A549 (cell line): ENCODE data around the gene AGBL4. TPM values are rescaled to one million over a fixed set of nuclear protein-coding genes. Genes with fewer than 3 reads are reported as not detected.

Experiments
- ATAC-seq, 2 experiments: fragments of 200-7000 bp in 1 of 2; fragments of >200 bp in 1 of 2; cut with Nextera tagmentation in 1 of 2; cut with Tn5 transposase in 1 of 2; 3 replicates each; pipeline versions ENCODE4 v1.8.0 to v1.9.1; 2018 to 2020; ENCODE audit warnings: mild to moderate bottlenecking in 1 of 2, moderate library complexity in 1 of 2
- CTCF ChIA-PET: fragments of 300-600 bp; sonication (Branson Sonifier 250); formaldehyde crosslinking; extraction: SDS; loops from one replicate; lab custom pipeline; 2021; ENCODE audit warnings: antibody characterized with exemption, inconsistent platforms; lab: Yijun Ruan, JAX
- POLR2A ChIA-PET: fragments of 350-600 bp; formaldehyde crosslinking; extraction: SDS; loops from one replicate; lab custom pipeline; 2021; ENCODE audit warnings: antibody characterized with exemption, inconsistent platforms; lab: Yijun Ruan, JAX
- DNase-seq, 2 experiments: peaks; one replicate each; pipeline versions ENCODE4 v3.0.0 to v3.0.0-alpha.2; 2011 to 2016; ENCODE audit warnings: low read depth in 1 of 2, low spot score in 1 of 2
- FAIRE-seq: peaks from 2 replicates; lab custom pipeline; 2011; peaks lifted over from hg19 to GRCh38; lab: Jason Lieb, UNC
- H3K27ac ChIP-seq, 2 experiments: fragments of >200 bp; sonication (Bioruptor Twin); formaldehyde crosslinking; 3 replicates each; pipeline ENCODE4 v1.5.1; 2016 to 2017
- H3K4me1 ChIP-seq: fragments of >200 bp; sonication (Bioruptor Twin); formaldehyde crosslinking; 3 replicates; pipeline ENCODE4 v1.6.1; 2016
- H3K4me2 ChIP-seq: fragments of >200 bp; sonication (Bioruptor Twin); formaldehyde crosslinking; 3 replicates; pipeline ENCODE4 v1.6.1; 2016
- H3K4me3 ChIP-seq: fragments of >200 bp; sonication (Bioruptor Twin); formaldehyde crosslinking; 3 replicates; pipeline ENCODE4 v1.5.1; 2016
- H3K9me3 ChIP-seq: fragments of >200 bp; sonication (Bioruptor Twin); formaldehyde crosslinking; 3 replicates; pipeline ENCODE4 v1.6.1; 2016
- CBX2 ChIP-seq: fragments of 200-600 bp; sonication (generic); IDR thresholded peaks from 2 replicates; pipeline ENCODE4 v1.6.1; 2016; ENCODE audit warnings: low read depth, mild to moderate bottlenecking, borderline replicate concordance
- CEBPB ChIP-seq, 2 experiments: fragments of >200 bp in 1 of 2; sonication (Bioruptor Twin) in 1 of 2; formaldehyde crosslinking in 1 of 2; IDR thresholded peaks; 2 replicates each; pipeline ENCODE4 v1.6.1; 2012 to 2016
- CHD2 ChIP-seq: fragments of 150-350 bp; IDR thresholded peaks from 2 replicates; pipeline ENCODE4 v1.6.1; 2014; ENCODE audit warnings: low read length; ENCODE audit not compliant: partially characterized antibody
- CTCF ChIP-seq: fragments of >200 bp; sonication (Bioruptor Twin); formaldehyde crosslinking; IDR thresholded peaks from 3 replicates; pipeline ENCODE4 v1.5.1; 2016
- FOXS1 ChIP-seq: fragments of 250-450 bp; sonication (Bioruptor Pico); IDR thresholded peaks from 2 replicates; pipeline ENCODE4 v1.5.0; 2020; ENCODE audit warnings: mild to moderate bottlenecking, moderate library complexity
- GATA3 ChIP-seq: IDR thresholded peaks from 2 replicates; pipeline ENCODE4 v1.6.1; 2012; ENCODE audit warnings: borderline replicate concordance
- HOXA7 ChIP-seq: fragments of 250-450 bp; sonication (Bioruptor Pico); IDR thresholded peaks from 2 replicates; pipeline ENCODE4 v1.5.0; 2020; ENCODE audit warnings: mild to moderate bottlenecking, moderate library complexity
- HOXB13 ChIP-seq: fragments of 250-450 bp; sonication (Bioruptor Pico); IDR thresholded peaks from 2 replicates; pipeline ENCODE4 v1.5.0; 2020; ENCODE audit warnings: low read depth, mild to moderate bottlenecking, moderate library complexity
- JUN ChIP-seq, 2 experiments: fragments of >200 bp; sonication (Bioruptor Twin); formaldehyde crosslinking; IDR thresholded peaks; 2 replicates in 1 of 2; 3 replicates in 1 of 2; pipeline ENCODE4 v1.6.1; 2016 to 2017
- JUNB ChIP-seq: fragments of >200 bp; sonication (Bioruptor Twin); formaldehyde crosslinking; IDR thresholded peaks from 2 replicates; pipeline ENCODE4 v1.6.1; 2016
- KDM1A ChIP-seq: fragments of 200-600 bp; sonication (generic); IDR thresholded peaks from 2 replicates; pipeline ENCODE4 v1.6.1; 2016; ENCODE audit warnings: low read depth, mild to moderate bottlenecking
- NR3C1 ChIP-seq: fragments of >200 bp; sonication (Bioruptor Twin); formaldehyde crosslinking; IDR thresholded peaks from 3 replicates; pipeline ENCODE4 v1.6.1; 2017
- POLR2AphosphoS2 ChIP-seq: conservative IDR thresholded peaks from 2 replicates; pipeline ENCODE4 v1.6.1; 2012; ENCODE audit warnings: low read length, improper control_type of control experiment, inconsistent platforms
- ZC3H11A ChIP-seq: fragments of 450-650 bp; IDR thresholded peaks from 2 replicates; pipeline ENCODE4 v1.6.1; 2014; ENCODE audit warnings: antibody characterized with exemption, mild to moderate bottlenecking
- ZNF302 ChIP-seq: fragments of 250-450 bp; sonication (Bioruptor Pico); IDR thresholded peaks from 2 replicates; pipeline ENCODE4 v1.9.0; 2021; ENCODE audit warnings: inconsistent platforms, mild to moderate bottlenecking, moderate library complexity
- WGBS: methylation state at CpG from one replicate; pipeline ENCODE4 v1.1.6; 2017; ENCODE audit errors: missing lambda C conversion rate; 5-methylcytosine and 5-hydroxymethylcytosine counted together
- polyA plus RNA-seq, 4 experiments: library from polyadenylated mRNA; depleted of rRNA in 3 of 4; stranded (reverse); fragments of >200 nt; fragmentation: RNase III in 1 of 4; extraction: RNeasy Plus Mini Kit Qiagen cat#74134 plus additional on column Dnase treatment in 1 of 4; gene quantifications; 2 replicates in 3 of 4; 3 replicates in 1 of 4; pipeline ENCODE4 v1.2.3, GENCODE V29; 2011 to 2017
- TF ChIP-seq, protein P1 (sequence below): fragments of >200 bp; sonication (Bioruptor Twin); formaldehyde crosslinking; IDR thresholded peaks from 3 replicates; pipeline ENCODE4 v1.6.1; 2016

Gene AGBL4
- polyA plus RNA-seq, 2 of the 4 experiments (the other 2 are of a cell fraction) = not detected

DNA sequence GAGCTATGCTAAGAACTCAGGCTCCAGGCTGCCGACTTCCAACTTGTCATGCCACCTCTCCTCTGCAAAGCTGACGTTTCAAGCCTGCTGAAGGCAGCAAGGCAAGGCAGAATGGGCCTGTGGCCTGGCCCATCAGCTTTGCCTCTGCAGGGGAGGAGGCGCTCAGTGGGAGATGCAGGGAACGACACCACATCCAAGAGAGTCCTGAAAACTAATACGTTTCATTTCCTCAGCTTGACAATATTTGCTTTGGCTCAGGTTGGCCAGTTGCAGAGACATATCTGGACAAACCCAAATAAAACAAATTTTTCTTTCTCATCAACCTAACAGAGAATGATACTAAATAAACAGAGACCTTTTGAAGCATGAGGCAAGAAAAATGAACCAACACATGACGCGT is 1282.4 kb downstream of the AGBL4 start:
- no peak overlapping the region for H3K4me3 ChIP-seq
- no peaks in the 10 kb centered on the region for H3K9me3 ChIP-seq
- H3K27ac ChIP-seq = no peak overlapping the region
- TF ChIP-seq JUNB (peak; percentile 23; the same call in 1 of the 2 replicates), CTCF (no peak)
- H3K4me1 ChIP-seq = peaks cover 15% of the 10 kb centered on the region
- no peak overlapping the region for H3K4me2 ChIP-seq
- ChIA-PET POLR2A (no interaction called here), CTCF (interaction anchor here (1.6 kb wide), 1 partner anchor 64 kb away, joined by 4 read pairs; no protein-coding TSS in a partner anchor)
- no peak for FAIRE-seq
- 21% methylated on average over 5 of the region's 7 CpGs for WGBS
- ATAC-seq = 0 out of 6 replicates have a peak, but pooled peaks of 1 of the 2 experiments have one; percentile 39
- DNase-seq = peak in 1 of 2 experiments; percentile 6

- FAIRE-seq = no peak
- Histone ChIP-seq H3K9me3 (no peaks in the 10 kb centered on the region), H3K27ac (no peak overlapping the region), H3K4me1 (peaks cover 15% of the 10 kb centered on the region), H3K4me2 (no peak overlapping the region), H3K4me3 (no peak overlapping the region)
- DNase-seq = no peak
- POLR2A ChIA-PET = no interaction called here
- TF ChIP-seq CBX2 (no peak), CEBPB (IDR thresholded peaks at IDR 0.05) (no peak), KDM1A (no peak), POLR2AphosphoS2 (no peak)
- TF ChIP-seq, protein P1, sequence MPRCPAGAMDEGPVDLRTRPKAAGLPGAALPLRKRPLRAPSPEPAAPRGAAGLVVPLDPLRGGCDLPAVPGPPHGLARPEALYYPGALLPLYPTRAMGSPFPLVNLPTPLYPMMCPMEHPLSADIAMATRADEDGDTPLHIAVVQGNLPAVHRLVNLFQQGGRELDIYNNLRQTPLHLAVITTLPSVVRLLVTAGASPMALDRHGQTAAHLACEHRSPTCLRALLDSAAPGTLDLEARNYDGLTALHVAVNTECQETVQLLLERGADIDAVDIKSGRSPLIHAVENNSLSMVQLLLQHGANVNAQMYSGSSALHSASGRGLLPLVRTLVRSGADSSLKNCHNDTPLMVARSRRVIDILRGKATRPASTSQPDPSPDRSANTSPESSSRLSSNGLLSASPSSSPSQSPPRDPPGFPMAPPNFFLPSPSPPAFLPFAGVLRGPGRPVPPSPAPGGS = no peak
- CTCF ChIA-PET = interaction anchor here (1.6 kb wide), 1 partner anchor 63 kb away, joined by 4 read pairs; no protein-coding TSS in a partner anchor
- 57% methylated on average over 3 of the region's 3 CpGs for WGBS
- no peak for ATAC-seq
Observed at GRCh38 chr1:48740621-48741020, 1283.1 kb downstream of the AGBL4 start.

- no peak overlapping the region for H3K4me3 ChIP-seq
- CTCF ChIA-PET = no interaction called here
- TF ChIP-seq JUN (IDR thresholded peaks at IDR 0.05) = no peak
- no peak for FAIRE-seq
- DNase-seq = no peak
- no peak overlapping the region for H3K4me2 ChIP-seq
- H3K9me3 ChIP-seq = no peaks in the 10 kb centered on the region
- ATAC-seq = no peak
- H3K4me1 ChIP-seq = peaks cover 8% of the 10 kb centered on the region
- WGBS = 26% methylated on average over 3 of the region's 3 CpGs
- POLR2A ChIA-PET = no interaction called here
- H3K27ac ChIP-seq = no peak overlapping the region
Observed at GRCh38 chr1:48739091-48739490, 1284.7 kb downstream of the AGBL4 start.

DNA sequence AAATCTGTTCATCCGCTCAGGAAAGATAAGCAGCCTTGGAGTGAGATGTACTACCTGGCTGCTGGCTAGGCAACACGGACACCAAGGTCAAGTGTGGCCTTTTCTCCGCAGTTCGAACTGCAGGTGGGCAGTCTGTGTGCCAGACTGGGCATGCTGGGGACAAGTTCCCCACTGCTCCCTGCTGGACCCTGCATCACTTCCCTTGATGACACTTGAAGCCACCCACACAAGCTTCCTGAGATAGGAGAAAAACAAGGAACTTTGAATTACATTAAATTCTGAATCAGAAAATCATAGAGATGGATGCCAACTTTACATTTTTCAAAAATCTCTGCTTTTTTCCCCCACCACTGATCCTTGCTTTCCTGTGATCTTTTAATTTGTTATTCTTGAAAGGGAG is 1285.4 kb downstream of the AGBL4 start:
- POLR2A ChIA-PET = no interaction called here
- FAIRE-seq (no peak), ATAC-seq (no peak), DNase-seq (no peak)
- Histone ChIP-seq H3K9me3 (no peaks in the 10 kb centered on the region), H3K4me1 (peaks cover 2% of the 10 kb centered on the region; the same call in 2 of the 3 replicates), H3K4me2 (no peak overlapping the region), H3K27ac (no peak overlapping the region), H3K4me3 (no peak overlapping the region)
- 70% methylated on average over 4 of the region's 4 CpGs for WGBS
- CTCF ChIA-PET = no interaction called here
- TF ChIP-seq ZNF302 (no peak), GATA3 (no peak), ZC3H11A (no peak), HOXB13 (CRISPR knock-in tag) (no peak), HOXA7 (CRISPR knock-in tag) (no peak), CHD2 (no peak), FOXS1 (CRISPR knock-in tag) (no peak)

GRCh38 chr1:48735796-48736195 is 1288.0 kb downstream of the AGBL4 start:
- POLR2A ChIA-PET = no interaction called here

More at GRCh38 chr1:48735796-48736195, 1288.0 kb downstream of the AGBL4 start:
- CTCF ChIA-PET = no interaction called here
- DNase-seq (no peak), FAIRE-seq (no peak), ATAC-seq (no peak)
- no peak overlapping the region for H3K4me2 ChIP-seq
- no peak overlapping the region for H3K4me3 ChIP-seq
- no peaks in the 10 kb centered on the region for H3K9me3 ChIP-seq
- WGBS = 35% methylated on average over 6 of the region's 6 CpGs
- no peak for TF ChIP-seq NR3C1
- no peaks in the 10 kb centered on the region for H3K4me1 ChIP-seq
- H3K27ac ChIP-seq = no peak overlapping the region
